ENCODE results near the gene VILL.
"Not testable (repeated sequence)": the region's sequence is repeated elsewhere in the genome, so short reads cannot be mapped to it uniquely, and the experiment has no call there.

The VILL gene

GRCh38 chr3:37963635-37964034 is 27.0 kb upstream of the VILL start:
- DNase-seq (ENCODE audit: low read depth in 3 of 3), result no peak

- DNase-seq (ENCODE audit: low read depth in 3 of 3), result no peak
Observed at GRCh38 chr3:37964146-37964545, 26.4 kb upstream of the VILL start.

- no peak for DNase-seq (ENCODE audit: low read depth in 3 of 3)
Observed at GRCh38 chr3:37964716-37965115, 25.9 kb upstream of the VILL start.

- peak; percentile 20 to 61 (median 22) for DNase-seq (ENCODE audit: low read depth in 3 of 3)
Observed at GRCh38 chr3:37967260-37967881, 23.2 kb upstream of the VILL start.

GRCh38 chr3:37968199-37968598 is 22.4 kb upstream of the VILL start:
- DNase-seq (ENCODE audit: low read depth in 3 of 3), result no peak

- DNase-seq (ENCODE audit: low read depth in 3 of 3), result no peak
Observed at GRCh38 chr3:37968813-37969595, 21.6 kb upstream of the VILL start.

GRCh38 chr3:37969596-37970100 is 20.9 kb upstream of the VILL start:
- DNase-seq (ENCODE audit: low read depth in 3 of 3), result no peak

GRCh38 chr3:37970802-37971201 is 19.8 kb upstream of the VILL start:
- DNase-seq (ENCODE audit: low read depth in 3 of 3), result no peak

- no peak for DNase-seq (ENCODE audit: low read depth in 3 of 3)
Observed at GRCh38 chr3:37971467-37971866, 19.1 kb upstream of the VILL start.

GRCh38 chr3:37972056-37972455 is 18.5 kb upstream of the VILL start:
- DNase-seq (ENCODE audit: low read depth in 3 of 3), result not testable (repeated sequence)

- no peak for DNase-seq (ENCODE audit: low read depth in 3 of 3)
Observed at GRCh38 chr3:37973246-37974054, 17.1 kb upstream of the VILL start.

- peak; percentile 44 to 61 (median 52) for DNase-seq (ENCODE audit: low read depth in 3 of 3)
Observed at GRCh38 chr3:37974121-37975083, 16.2 kb upstream of the VILL start.

- DNase-seq (ENCODE audit: low read depth in 3 of 3), result no peak
Observed at GRCh38 chr3:37979541-37980461, 10.8 kb upstream of the VILL start.

GRCh38 chr3:37980462-37981347 is 9.9 kb upstream of the VILL start:
- no peak for DNase-seq (ENCODE audit: low read depth in 3 of 3)

- no peak for DNase-seq (ENCODE audit: low read depth in 3 of 3)
Observed at GRCh38 chr3:37981348-37981664, 9.3 kb upstream of the VILL start.

GRCh38 chr3:37982331-37982730 is 8.3 kb upstream of the VILL start:
- no peak for DNase-seq (ENCODE audit: low read depth in 3 of 3)

- no peak for DNase-seq (ENCODE audit: low read depth in 3 of 3)
Observed at GRCh38 chr3:37984051-37984450, 6.5 kb upstream of the VILL start.

- DNase-seq (ENCODE audit: low read depth in 3 of 3), result no peak
Observed at GRCh38 chr3:37984596-37984995, 6.0 kb upstream of the VILL start.

GRCh38 chr3:37985637-37986320 is 4.8 kb upstream of the VILL start:
- no peak for DNase-seq (ENCODE audit: low read depth in 3 of 3)
